Cerebellar cortex (tissue), 1 donor: Measurements from ENCODE around the gene RAB17.

ENCODE experiments used
- DNase-seq: peaks from one replicate; pipeline ENCODE4 v3.0.0-alpha.2; 2015; ENCODE audit warnings: low spot score

The RAB17 gene

DNA sequence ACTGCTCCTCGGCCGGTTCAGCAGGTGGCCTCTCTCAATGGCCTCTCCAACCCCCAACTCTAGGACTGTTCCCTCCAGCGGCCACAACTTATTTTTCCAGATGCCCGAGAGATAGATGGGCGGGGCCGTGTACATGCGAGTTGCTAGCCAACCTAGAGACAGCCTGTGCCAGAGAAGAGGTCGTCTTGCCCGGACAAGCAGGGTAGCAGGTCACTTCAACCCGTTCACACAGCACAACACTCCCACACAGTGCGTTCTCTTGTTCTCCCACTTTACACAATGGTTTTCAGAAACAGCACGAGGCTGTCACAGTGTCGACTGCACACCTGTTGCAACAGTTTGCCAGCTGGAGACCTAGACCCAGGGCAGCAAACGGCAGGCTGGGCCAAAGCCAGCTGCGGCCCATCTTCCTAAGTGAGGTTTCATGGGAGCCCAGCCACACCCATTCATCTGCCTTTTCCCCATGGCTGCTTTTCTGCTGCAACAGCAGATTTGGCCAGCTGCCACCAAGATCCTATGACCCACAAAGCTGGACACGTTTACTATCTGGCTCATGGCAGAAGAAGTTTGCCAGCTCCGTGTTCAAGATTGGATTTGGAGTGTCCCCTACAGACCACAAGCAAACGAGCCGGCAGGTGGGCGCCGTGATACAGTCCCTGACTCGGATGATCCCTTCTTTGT is 31.4 kb downstream of the RAB17 start:
- DNase-seq = no peak

DNA sequence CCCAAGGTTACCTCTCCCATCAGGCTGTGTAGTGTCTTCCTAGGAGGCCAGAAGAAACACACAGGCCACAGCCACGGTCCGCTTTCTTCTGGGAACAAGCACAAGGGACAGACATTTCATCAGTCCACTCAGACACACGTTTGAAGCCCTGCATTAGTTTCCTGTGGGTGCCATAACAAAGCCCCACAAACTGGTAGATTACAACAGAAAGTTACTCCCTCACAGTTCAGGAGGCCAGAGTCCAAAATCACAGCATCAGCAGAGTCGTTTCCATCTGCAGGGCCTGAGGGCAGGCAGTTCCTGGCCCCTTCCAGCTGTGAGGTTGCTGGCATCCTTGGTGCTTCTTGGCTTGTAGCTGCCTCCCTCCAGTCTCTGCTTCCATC is 32.9 kb downstream of the RAB17 start:
- no peak for DNase-seq

DNA sequence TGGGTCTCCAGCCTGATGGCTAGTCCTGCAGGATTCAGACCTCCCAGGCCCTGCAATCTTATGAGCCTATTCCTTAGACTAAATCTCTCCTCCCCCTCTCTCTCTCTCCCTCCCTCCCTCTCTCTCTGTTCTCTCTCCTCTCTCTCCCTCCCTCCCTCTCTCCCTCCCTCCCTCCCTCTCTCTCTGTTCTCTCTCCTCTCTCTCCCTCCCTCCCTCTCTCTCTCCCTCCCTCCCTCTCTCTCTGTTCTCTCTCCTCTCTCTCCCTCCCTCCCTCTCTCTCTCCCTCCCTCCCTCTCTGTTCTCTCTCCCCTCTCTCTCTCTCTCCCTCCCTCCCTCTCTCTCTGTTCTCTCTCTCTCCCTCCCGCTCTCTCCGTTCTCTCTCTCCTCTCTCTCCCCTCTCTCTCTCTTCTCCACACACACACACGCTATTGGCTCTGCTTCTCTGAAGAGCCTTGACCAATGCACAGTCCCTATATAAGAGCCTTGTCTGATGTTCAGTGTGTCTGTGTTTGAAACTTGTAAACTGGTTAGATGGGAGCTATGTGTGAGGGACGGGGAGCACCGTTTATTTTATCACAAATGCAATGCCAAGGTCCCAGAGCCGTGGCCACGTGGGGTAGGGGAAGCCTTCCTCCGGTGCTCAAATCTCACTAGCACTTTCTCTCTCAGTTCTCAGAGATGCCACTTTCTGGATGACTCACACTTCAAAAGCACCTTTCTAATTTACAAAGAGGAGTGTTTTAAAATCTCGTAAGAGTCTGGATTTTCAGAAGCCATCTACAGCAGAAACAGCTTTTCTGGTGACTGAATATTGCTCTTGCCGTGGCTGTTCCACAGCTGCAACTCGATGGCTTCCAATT is 33.5 kb downstream of the RAB17 start:
- no peak for DNase-seq

DNA sequence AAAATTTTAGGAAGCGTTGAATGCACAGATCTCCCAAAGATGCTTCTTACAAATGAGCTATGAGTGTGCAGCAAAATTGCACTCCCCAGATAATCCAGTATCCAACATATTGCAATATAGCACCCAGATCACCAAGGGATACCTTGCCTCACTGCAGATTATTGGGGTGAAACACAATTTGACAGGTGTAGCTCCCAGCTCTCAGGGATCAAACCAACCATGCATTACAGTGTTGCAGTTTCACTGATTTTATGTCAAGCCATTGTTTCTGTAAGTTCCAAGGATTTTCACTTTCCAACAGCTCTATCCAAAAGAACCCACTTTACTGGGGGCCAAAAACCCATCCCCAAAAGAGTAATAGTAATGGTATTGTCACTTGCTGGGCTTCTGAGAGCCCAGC is 35.0 kb downstream of the RAB17 start:
- no peak for DNase-seq

DNA sequence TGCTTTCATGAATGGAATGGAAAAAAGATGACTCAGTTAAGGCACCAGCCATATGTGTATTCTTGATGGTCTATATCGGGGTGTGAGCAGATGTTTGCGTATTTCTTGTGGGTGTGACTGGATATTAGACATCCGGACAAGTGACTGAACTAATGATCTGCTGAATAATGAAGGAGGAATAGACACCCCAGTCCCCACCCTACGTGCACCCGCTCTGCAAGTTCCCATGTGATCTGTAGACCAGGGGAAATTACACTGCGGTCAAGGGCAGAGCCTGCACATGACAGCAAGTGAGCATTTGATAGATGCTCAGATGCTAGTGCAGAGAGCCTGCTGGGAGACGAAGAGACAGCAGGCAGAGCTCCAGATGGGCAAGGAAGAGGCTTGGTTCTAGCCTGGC is 36.6 kb downstream of the RAB17 start:
- DNase-seq = no peak

DNA sequence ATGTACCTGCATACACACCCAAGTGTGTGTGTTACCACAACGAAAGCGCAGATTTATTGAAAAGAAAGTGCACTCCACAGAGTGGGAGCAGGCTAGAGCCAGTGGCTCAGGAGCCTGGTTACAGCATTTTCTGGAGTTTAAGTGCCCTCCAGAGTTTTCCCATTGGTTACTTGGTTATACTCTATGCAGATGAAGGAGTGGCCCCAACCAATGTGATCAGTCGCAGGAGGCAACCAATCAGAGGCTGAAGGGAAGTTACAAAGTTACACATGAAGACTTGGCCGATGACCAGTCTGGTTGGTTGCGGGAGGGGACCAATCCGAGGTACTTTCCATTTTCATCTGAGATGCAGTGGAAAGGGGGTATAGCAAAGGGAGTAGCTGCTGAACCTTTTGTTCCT is 37.6 kb downstream of the RAB17 start:
- no peak for DNase-seq

DNA sequence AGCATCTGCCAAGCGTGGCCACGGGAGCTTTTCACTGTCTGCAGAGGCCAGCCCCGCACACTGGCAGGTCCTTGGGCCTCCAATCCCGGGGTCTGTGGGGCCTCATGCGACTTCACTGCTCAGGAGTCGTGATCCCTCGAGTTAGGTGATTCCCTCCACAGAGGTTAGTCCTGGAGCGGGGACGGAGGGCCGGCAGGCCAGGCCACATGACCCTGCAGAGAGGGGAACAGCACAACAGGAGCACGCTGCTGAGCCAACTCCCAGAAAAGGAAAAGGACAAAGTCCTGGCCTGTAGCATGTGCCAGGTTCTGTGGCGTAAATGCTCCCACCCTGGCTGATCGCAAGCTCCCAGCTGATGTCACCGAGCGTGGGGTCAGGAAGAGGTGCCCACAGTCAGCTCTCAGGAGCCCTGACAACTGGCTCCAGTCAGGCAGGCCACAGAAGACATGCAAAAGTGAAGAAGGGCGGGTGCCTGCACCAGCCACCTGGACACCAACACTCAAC is 39.4 kb downstream of the RAB17 start:
- no peak for DNase-seq

DNA sequence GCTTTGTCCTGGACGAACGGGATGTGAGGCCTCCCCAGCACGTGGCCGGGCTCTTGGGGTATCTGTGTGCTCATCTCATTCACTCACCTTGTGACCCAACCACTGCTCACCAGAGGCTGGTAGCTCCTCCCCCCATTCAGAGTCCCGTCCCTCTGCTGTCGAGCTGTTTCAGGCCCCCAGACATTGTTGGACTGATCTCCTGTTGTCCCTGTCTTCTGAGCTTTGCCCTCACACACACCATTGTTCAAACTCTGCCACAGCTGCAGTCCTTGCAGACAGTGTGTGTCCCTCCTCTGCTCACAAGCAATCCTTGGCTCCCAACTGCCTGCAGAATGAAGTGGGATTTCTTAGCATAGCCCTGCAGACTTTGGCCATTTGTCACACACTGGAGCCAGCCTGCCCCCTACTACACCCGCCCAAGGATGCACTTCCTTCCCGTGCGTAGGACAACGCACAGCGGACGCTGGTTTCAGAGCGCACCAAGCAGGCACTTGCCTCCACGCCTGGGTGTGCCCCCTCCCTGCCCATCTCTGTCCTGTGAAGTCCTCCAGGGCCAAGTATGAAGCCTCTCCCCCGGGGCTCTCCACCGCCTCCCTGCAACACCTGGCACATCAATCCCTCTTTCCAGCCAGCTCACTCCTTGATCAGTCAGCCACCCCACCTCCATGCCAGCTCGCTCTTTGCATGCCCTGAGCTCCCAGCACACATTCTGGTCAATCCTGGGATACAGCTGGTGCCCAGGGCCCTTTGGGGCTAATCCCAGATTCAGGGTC is 40.7 kb downstream of the RAB17 start:
- DNase-seq = no peak

DNA sequence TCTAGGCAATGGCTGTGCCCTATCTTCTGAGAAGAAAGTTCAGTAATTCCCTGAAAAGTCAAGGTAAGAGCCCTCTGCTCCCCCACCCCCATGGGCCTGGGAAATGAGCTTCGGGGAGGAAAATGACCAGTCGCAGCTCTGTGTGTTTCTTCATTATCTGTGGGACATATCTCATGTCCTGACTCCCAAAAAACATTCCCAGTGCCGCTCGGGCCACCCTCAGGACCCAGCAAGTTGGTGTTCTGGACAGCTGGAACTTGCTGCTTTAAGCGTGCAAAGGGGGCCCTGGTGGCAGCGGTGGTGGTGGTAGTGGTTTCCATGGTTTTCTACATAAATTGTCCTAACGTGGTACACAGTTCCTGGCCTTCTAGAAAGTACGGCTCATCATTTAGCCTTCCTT is 41.3 kb downstream of the RAB17 start:
- DNase-seq = no peak

DNA sequence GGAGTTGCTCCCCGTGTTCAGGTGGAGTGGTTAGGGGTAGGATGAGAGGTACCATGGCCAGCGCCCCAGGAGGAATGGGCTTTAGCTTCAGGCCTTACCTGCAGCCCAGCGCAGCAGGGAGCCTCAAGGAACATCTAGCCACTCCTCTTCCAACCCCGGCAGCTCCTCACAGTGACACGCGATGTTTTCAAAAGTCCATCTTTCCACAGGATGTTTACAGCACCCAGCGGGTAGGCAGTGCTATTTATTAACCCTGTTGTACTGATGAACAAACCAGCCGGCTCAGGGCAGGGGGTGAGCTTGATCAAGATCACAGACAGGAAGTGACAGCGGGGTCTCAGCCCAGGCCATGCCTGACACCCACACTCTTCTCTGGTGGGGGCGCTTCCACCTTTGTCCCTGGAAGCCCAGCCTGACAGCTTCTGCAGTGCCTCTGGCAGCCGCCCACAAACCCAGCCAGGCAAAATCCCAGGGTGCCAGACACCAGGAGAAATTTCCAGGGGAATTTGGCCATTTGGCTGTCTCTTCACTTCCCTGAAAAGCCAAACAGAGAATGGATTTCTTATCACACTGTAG is 42.6 kb downstream of the RAB17 start:
- DNase-seq = no peak

DNA sequence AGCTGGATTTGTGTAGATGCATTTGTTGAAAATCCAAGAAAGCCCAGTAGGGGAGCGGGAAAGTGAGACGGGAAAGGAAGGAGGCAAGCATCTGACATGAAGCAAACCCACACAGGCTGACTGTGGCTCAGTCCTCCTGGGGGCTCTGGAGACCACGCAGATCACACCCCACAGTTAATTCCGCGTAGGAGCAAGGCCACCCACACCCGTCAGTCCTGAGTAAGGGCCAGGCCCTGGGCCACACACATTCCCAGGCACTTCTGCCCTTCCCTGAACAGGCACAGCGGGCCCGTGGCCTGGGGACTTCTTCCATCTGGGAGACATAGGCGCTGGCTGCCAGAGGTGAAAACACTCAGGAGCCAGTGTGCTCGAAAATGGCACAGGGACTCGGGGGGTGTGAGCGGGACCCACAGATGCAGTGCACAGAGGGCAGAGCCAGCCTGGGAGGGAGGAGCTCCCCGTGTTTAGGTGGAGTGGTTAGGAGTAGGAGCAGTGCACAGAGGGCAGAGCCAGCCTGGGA is 43.6 kb downstream of the RAB17 start:
- DNase-seq = no peak

DNA sequence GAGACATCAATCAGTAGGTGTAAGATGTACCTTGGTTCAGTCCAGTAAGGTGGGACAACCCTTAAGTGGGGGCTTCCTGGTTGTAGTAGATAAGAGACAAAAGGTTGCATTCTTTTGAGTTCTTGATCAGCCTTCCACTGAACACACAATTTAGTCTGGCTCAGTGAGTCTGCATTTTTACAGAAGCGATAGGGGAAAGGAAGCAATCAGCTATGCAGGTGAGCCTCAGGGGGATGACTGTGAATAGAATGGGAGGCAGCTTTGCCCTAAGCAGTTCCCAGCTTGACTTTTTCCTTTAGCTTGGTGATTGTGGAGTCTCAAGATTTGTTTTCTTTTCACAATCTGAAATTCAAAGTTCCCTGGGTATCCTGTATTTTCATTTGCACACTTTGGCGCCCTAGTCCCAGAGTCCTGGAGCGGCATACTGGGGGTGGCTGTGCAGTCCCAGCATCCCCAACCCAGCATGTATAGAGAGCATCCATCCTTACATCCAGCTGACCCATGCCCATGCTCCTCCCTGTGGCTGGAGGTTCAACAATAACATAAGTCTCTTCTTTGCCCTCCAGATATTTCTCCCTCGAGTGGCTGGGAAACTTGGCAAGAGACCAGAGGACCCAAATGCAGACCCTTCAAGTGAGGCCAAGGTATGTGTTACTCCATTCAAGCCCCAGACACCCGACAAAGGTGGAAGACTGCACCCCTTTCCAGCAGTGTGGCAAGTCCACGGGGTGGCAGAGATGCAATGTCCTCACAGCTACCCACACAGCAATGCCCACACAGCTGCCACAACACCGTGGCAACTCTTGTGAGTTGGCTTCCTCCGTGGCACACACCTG is 44.3 kb downstream of the RAB17 start:
- DNase-seq = no peak

DNA sequence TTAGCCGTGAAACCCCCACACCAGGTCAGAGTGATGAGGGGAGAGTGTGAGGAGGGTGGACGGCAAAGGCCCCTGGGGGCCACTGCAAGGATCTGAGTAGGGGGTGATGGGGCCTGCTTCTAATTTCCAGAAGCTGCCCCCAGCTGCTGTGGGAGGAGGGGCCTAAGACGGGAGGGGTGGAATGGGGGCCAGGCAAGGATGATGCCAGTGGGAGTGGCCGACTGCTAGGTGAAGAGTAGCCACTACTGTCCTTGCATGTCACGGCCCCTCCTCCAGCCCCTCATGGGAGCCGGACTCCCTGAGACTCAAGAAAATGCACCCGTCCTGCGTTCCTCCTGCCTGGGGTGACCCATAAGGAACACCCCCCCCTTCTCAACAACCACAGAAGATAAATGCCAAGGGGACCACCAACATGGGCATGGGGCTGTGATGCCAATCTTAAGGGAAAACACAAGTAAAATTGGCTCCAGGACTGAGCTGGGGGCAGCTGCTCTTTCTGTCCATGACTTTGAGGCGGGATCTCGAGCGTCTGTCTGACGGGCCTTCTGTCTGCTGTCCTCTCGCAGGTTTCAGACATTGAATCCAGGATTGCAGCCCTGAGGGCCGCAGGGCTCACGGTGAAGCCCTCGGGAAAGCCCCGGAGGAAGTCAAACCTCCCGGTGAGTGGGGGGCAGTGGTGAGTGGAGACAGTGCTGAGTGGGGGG is 48.4 kb downstream of the RAB17 start:
- no peak for DNase-seq

DNA sequence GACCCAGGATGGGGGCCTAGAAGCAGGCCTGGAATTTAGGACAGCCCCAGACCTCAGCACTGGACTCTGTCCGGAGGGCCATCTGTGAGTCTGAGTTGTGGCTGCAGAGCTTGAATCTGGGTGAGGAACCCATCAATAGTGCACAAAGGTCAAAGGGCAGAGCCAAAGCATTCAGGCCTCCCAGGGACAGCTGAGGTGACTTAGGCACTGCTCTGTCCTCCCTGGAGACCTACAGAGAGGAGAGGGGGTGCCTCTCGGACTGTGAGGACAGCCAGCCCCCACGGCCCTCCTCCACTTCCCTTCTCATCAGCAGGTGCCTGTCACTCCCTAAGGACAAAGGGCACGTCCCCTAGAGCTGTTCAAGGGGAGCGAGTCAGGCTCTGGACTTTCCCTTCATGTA is 49.3 kb downstream of the RAB17 start:
- DNase-seq = no peak

DNA sequence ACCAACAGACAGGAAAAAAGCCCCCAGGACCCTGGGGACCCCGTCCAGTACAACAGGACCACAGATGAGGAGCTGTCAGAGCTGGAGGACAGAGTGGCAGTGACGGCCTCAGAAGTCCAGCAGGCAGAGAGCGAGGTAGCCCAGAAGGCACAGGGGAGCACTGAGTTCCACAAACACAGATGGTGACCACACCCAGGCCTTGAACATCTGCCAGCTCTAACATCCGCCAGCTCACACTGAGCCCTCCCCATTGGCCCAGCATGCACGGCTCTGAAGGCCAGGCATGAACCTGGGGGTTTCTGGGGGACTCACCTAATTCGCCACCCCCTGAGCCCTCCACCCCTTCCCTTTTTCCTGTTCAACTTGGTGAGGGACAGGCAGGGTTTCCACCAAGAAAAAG is 49.7 kb downstream of the RAB17 start:
- no peak for DNase-seq

DNA sequence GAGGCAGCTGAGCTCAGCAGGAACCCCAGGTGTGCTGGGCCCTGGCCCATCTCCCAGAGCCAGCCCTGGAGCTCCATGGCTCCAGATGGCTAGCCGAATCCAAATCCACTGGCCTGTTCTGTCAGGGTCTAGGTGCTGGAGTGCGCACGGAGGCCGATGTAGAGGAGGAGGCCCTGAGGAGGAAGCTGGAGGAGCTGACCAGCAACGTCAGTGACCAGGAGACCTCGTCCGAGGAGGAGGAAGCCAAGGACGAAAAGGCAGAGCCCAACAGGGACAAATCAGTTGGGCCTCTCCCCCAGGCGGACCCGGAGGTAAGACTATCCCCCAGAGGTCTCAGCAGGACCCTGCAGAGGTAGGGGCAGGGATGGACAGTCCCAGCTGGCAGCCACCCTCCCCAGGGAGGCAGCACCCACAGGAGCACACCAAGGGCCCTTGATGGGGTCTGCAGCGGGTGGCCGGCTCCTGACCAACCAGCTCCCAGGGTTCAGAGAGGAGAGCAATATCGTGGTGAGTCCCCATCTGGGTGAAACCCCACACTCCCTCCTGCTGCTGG is 50.2 kb downstream of the RAB17 start:
- no peak for DNase-seq

DNA sequence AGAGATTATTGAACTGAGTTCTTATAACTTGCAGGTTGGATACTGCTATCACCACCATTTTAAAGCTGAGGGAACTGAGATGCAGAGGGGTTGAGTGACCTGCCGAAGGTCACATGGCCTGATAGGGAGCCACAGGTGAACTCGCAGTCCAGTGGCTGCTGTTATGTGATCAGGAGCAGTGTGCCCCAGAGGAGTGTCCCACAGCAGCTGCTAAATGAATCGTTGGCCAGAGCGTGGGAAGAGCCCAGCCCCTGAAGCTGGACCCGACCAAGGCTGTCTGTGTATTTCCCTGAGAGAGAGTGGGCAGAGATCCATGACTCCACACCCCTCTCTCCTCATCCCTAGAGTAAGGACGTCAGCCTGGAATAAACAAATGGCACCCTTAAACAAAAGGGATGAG is 50.9 kb downstream of the RAB17 start:
- DNase-seq = no peak

DNA sequence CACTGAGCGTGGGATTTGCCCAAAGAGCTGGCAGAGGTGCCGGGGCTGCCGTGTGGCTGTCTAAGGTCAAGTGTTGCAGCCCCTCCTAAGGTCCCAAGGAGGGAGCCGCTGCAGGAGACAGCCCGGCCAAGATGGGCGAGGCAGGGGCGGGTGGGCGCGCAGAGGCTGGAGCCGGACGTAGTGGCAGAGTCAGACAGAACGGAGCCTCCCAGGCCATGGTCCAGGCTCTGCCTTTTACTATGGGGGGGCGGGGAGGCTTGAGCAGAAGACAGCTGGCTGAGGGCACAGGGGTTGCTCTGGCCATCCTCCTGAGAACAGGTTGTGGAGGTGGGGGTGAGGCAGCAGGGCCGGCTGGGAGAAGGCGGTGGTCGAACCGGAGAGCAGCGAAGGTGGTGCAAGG is 51.6 kb downstream of the RAB17 start:
- no peak for DNase-seq

DNA sequence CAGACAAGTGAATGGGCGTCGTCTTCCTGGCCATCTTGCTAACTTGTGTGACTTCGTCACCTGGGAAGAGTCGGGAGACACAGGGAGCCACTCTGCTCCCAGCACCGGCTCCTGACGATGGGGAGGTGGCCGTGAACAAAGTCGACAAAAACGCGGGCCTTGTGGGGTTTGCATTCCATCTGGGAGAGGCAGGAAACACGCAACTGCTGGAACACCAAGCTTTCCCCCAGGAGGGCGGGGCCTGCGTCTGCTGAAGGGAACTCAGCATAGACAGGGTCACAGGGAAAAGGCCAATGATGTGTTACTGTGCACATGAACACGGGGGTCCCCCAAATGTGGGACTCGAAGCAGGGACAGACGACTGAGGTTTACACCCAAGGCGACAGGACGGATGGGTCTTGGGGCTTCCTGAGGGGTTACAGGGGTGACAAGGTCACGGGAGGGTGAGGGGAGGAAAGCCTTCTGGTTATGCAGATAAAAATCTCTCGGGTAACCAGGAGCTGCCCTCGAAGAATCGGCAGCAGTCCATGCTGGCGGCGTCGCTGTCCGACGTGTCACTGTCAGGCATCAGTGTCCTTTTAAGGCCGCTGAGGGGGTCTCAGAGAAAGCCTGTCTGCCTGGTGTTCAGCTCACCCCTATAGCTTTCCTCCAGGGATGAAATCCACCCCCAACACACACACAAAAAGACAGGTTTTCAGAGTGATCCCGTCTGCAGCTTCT is 52.4 kb downstream of the RAB17 start:
- no peak for DNase-seq

DNA sequence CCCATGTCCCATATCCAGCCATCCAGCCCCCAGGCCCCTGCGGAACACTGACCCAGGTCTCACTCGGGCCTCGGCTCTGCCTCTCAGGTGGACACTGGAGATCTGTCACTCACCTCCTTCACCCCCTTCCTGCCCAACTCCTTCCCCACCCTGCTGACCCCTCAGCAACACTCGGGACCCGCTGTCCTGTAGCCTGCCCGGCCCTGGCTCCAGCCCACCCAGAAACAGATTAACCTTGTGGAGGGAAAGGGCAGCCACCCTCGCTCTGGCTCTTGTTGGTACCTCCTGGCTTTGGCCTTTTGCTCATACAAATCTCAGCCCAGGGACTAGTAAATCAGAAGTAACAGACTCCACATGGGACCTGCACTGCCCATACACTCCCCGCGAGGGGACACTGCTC is 53.9 kb downstream of the RAB17 start:
- DNase-seq = no peak
